A673 (cell line): ENCODE results near the gene UQCRQ. TPM values are rescaled to one million over a fixed set of nuclear protein-coding genes. Genes with fewer than 3 reads are reported as not detected.
"Not testable (repeated sequence)": the region's sequence is repeated elsewhere in the genome, so short reads cannot be mapped to it uniquely, and the experiment has no call there.

Experiments used
- BruUV-seq: library from RNA; stranded (reverse); fragments of 400-500 nt; replicated peaks from 2 replicates; lab custom pipeline; 2021; lab: Mats Ljungman, UMichigan
- CTCF ChIA-PET: fragments of 300-600 bp; sonication (Branson Sonifier 250); formaldehyde crosslinking; loops from one replicate; lab custom pipeline; 2022; ENCODE audit warnings: antibody characterized with exemption; lab: Charles Lee
- POLR2A ChIA-PET: fragments of 300-600 bp; sonication (Branson Sonifier 250); formaldehyde crosslinking; loops from one replicate; lab custom pipeline; 2022; ENCODE audit warnings: antibody characterized with exemption; ENCODE audit not compliant: low non-redundant PET; lab: Charles Lee
- DNase-seq: peaks from one replicate; pipeline ENCODE4 v3.0.0-alpha.2; 2015; ENCODE audit warnings: low spot score
- H3K27ac ChIP-seq: fragments of 200-600 bp; sonication (generic); 2 replicates; pipeline ENCODE4 v1.5.1; 2016; ENCODE audit warnings: mixed run types, low read depth, mild to moderate bottlenecking, mixed read lengths, antibody characterized with exemption, low read length; ENCODE audit not compliant: poor library complexity, severe bottlenecking
- H3K27me3 ChIP-seq: fragments of 200-600 bp; sonication (generic); replicated peaks from 2 replicates; pipeline ENCODE4 v1.6.1; 2017; ENCODE audit warnings: mixed run types, low read depth, mild to moderate bottlenecking, mixed read lengths, antibody characterized with exemption, low read length; ENCODE audit not compliant: insufficient read depth, poor library complexity
- H3K36me3 ChIP-seq: fragments of 200-600 bp; sonication (generic); 2 replicates; pipeline ENCODE4 v1.6.1; 2016; ENCODE audit warnings: mixed run types, mild to moderate bottlenecking, mixed read lengths, antibody characterized with exemption, low read length; ENCODE audit not compliant: insufficient read depth, poor library complexity, severe bottlenecking
- H3K4me1 ChIP-seq: fragments of 200-600 bp; sonication (generic); 2 replicates; pipeline ENCODE4 v1.6.1; 2017; ENCODE audit warnings: mixed run types, mild to moderate bottlenecking, mixed read lengths, antibody characterized with exemption, low read length; ENCODE audit not compliant: insufficient read depth, poor library complexity, severe bottlenecking
- H3K4me3 ChIP-seq: fragments of 200-600 bp; sonication (generic); 2 replicates; pipeline ENCODE4 v1.5.1; 2016; ENCODE audit warnings: low read depth, mixed run types, mild to moderate bottlenecking, mixed read lengths, low read length; ENCODE audit not compliant: poor library complexity, severe bottlenecking
- H3K9me3 ChIP-seq: fragments of 200-600 bp; sonication (generic); 2 replicates; pipeline ENCODE4 v1.6.1; 2016; ENCODE audit warnings: mixed run types, low read depth, mild to moderate bottlenecking, mixed read lengths, antibody characterized with exemption, low read length; ENCODE audit not compliant: poor library complexity, severe bottlenecking
- CTCF ChIP-seq: fragments of 300-800, 200-600 bp; sonication (generic); conservative IDR thresholded peaks from 2 replicates; pipeline ENCODE4 v1.5.1; 2017; ENCODE audit warnings: low read depth, mild to moderate bottlenecking, antibody characterized with exemption, low read length, moderate library complexity, mixed read lengths
- EZH2 ChIP-seq: fragments of 200-600 bp; sonication (generic); IDR thresholded peaks from 2 replicates; pipeline ENCODE4 v1.6.1; 2017; ENCODE audit warnings: borderline replicate concordance, low read depth, mild to moderate bottlenecking, mixed read lengths, antibody characterized with exemption, low read length; ENCODE audit not compliant: poor library complexity, severe bottlenecking
- intact Hi-C: fragments of 100-400 bp; cut with micrococcal nuclease; formaldehyde crosslinking; loops from one replicate; pipeline ENCODE4 v1.10.0; 2022; ENCODE audit not compliant: unreplicated experiment
- total RNA-seq: library from RNA; stranded (reverse); gene quantifications from 2 replicates; pipeline ENCODE4 v1.2.3, GENCODE V29; 2021

Gene UQCRQ
- total RNA-seq, 1 experiment from 2014 or later, result 542 TPM

DNA sequence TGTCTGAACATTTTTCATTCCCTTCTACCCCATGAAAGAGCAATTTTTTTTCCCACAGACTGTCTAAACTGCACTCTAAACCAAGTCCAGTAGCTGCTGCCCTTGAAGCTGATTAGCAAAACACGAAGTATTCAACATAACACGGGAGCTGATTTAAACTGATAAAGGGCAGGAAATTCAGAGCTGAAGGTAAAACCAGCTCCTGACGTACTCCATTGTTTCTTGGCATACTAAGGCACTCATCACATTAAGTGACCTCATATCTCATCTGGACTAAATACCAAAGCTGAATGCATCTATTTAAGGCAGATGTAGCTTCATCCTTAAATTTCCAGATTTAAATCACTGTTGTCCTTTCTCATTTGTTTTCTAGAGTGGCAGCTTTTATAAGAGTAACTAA, 12.1 kb upstream of the UQCRQ start:
- BruUV-seq, result no TSS peak
- no peaks in the 10 kb centered on the region for H3K36me3 ChIP-seq
- TF ChIP-seq EZH2 (no peak), CTCF (no peak)
- H3K27me3 ChIP-seq, result no peaks in the 10 kb centered on the region
- H3K9me3 ChIP-seq, result no peaks in the 10 kb centered on the region
- CTCF ChIA-PET, result no interaction called here
- POLR2A ChIA-PET, result no interaction called here
- DNase-seq, result no peak
- intact Hi-C loops, result no loop called here
- no peak overlapping the region for H3K27ac ChIP-seq
- no peak overlapping the region for H3K4me3 ChIP-seq
- no peaks in the 10 kb centered on the region for H3K4me1 ChIP-seq

DNA sequence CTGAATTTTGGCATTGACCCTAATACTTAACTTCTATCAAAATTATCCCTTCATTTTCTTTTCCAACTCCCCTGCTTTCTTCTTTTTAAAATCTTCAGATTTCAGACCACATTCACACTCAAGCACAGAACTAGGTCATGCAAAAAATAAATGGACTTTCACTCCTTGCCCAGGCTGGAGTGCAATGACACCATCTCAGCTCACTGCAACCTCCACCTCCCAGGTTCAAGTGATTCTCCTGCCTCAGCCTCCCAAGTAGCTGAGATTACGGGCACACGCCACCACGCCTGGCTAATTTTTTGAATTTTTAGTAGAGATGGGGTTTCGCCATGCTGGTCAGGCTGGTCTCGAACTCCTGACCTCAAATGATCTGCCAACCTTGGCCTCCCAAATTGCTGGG, 11.4 kb upstream of the UQCRQ start:
- H3K36me3 ChIP-seq, POLR2A ChIA-PET, CTCF ChIA-PET, H3K27me3 ChIP-seq, H3K4me3 ChIP-seq, intact Hi-C loops, BruUV-seq, DNase-seq, H3K9me3 ChIP-seq, H3K4me1 ChIP-seq, H3K27ac ChIP-seq: not testable (repeated sequence)

DNA sequence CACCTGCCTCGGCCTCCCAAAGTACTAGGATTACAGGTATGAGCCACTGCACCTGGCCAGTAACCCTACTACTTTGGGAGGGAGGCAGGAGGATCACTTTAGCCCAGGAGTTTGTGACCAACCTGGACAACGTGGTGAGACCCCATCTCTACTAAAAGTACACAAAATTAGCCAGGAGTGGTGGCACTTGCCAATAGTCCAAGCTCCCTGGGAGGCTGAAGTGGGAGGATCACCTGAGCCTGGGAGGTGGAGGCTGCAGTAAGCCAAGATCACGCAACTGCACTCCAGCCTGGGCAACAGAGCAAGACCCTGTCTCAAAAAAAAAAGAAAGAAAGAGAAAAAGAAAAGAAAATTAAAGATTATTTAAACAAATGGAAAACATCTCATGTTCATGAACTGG, 10.4 kb upstream of the UQCRQ start:
- no TSS peak for BruUV-seq
- no peaks in the 10 kb centered on the region for H3K36me3 ChIP-seq
- ChIA-PET POLR2A (no interaction called here), CTCF (no interaction called here)
- intact Hi-C loops, result no loop called here
- no peak overlapping the region for H3K27ac ChIP-seq
- H3K4me3 ChIP-seq, result no peak overlapping the region
- no peaks in the 10 kb centered on the region for H3K9me3 ChIP-seq
- no peak for DNase-seq
- TF ChIP-seq EZH2 (no peak), CTCF (no peak)
- H3K4me1 ChIP-seq, result no peaks in the 10 kb centered on the region
- no peaks in the 10 kb centered on the region for H3K27me3 ChIP-seq

DNA sequence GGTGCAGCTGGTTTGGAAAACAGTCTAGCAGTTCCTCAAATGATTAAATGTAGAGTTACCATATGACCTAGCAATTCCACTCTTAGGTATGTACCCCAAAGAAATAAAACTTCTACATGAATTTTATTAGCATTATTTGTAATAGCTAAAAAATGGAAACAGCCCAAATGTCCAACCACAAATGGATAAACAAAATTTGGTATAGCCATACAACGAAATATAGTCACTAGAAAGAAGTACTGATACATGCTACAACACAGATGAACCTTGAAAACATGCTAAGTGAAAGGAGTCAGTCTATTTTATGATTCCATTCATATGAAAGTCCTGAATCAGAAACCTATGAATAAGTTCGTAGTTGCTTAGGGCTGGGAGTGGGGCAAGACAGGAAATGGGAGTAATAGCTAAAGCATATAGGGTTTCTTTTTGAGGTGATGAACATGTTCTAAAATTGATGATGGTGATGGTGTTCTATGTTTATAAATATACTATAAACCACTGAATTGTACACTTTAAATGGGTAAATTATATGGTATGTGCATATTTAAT, 6.5 kb upstream of the UQCRQ start:
- Histone ChIP-seq H3K27ac (no peak overlapping the region), H3K4me1 (no peaks in the 10 kb centered on the region), H3K36me3 (no peaks in the 10 kb centered on the region), H3K27me3 (no peaks in the 10 kb centered on the region), H3K4me3 (no peak overlapping the region), H3K9me3 (no peaks in the 10 kb centered on the region)
- no TSS peak for BruUV-seq
- no peak for DNase-seq
- ChIA-PET CTCF (no interaction called here), POLR2A (no interaction called here)
- intact Hi-C loops, result loop anchor here (10.0 kb wide), 1 partner anchor 335 kb away; no protein-coding TSS in a partner anchor
- TF ChIP-seq CTCF (no peak), EZH2 (no peak)
